Endothelial cell of umbilical vein (primary cell): Measurements from ENCODE around the gene KCTD21. TPM values are rescaled to one million over a fixed set of nuclear protein-coding genes. Genes with fewer than 3 reads are reported as not detected.

Experiments
- BruUV-seq: library from RNA; stranded (reverse); fragments of 400-500 nt; replicated peaks from 2 replicates; lab custom pipeline; 2021; lab: Mats Ljungman, UMichigan
- CTCF ChIA-PET: fragments of 300-600, 350-600 bp; sonication (Branson Sonifier 250); formaldehyde crosslinking; loops from one replicate; lab custom pipeline; 2021; ENCODE audit warnings: antibody characterized with exemption, inconsistent platforms; lab: Charles Lee
- POLR2A ChIA-PET: fragments of 300-600, 350-600 bp; sonication (Branson Sonifier 250); formaldehyde crosslinking; loops from one replicate; lab custom pipeline; 2021; ENCODE audit warnings: antibody characterized with exemption, inconsistent platforms; lab: Charles Lee
- DNase-seq: peaks from one replicate; pipeline ENCODE4 v3.0.0-alpha.2; 2011; ENCODE audit warnings: low read depth, low spot score
- FAIRE-seq: peaks from 2 replicates; lab custom pipeline; 2011; peaks lifted over from hg19 to GRCh38; lab: Jason Lieb, UNC
- H2AFZ ChIP-seq: 2 replicates; pipeline ENCODE4 v1.6.0; 2012; ENCODE audit warnings: low read depth, low read length, control low read depth, inconsistent platforms
- H3K27ac ChIP-seq: 2 replicates; pipeline ENCODE4 v1.5.1; 2011; ENCODE audit warnings: low read depth, mild to moderate bottlenecking, control low read depth, low read length, moderate library complexity; ENCODE audit not compliant: insufficient read depth
- H3K27me3 ChIP-seq, 2 experiments: 2 replicates each; pipeline versions ENCODE4 v1.6.0 to v1.6.1; 2011; ENCODE audit warnings: low read length in 2 of 2, mixed read lengths in 1 of 2; ENCODE audit not compliant: control insufficient read depth in 2 of 2, insufficient read depth in 2 of 2
- H3K36me3 ChIP-seq, 2 experiments: 2 replicates in 1 of 2; 3 replicates in 1 of 2; pipeline ENCODE4 v1.5.1; 2011; ENCODE audit warnings: low read length in 2 of 2, mild to moderate bottlenecking in 1 of 2, moderate library complexity in 1 of 2; ENCODE audit not compliant: control insufficient read depth in 2 of 2, insufficient read depth in 2 of 2; ENCODE audit errors: extremely low read depth in 1 of 2
- H3K4me1 ChIP-seq: 3 replicates; pipeline ENCODE4 v1.5.1; 2011; ENCODE audit warnings: mild to moderate bottlenecking, low read length; ENCODE audit not compliant: control insufficient read depth, insufficient read depth; ENCODE audit errors: extremely low read depth
- H3K4me2 ChIP-seq: 2 replicates; pipeline ENCODE4 v1.6.1; 2011; ENCODE audit warnings: low read length, control low read depth, mixed read lengths; ENCODE audit not compliant: insufficient read depth
- H3K4me3 ChIP-seq, 3 experiments: fragments of 200-600 bp in 1 of 3; sonication (generic), shearing (Covaris generic) in 1 of 3; replicated peaks in 1 of 3; 2 replicates each; pipeline ENCODE4 v1.5.1; 2011 to 2016; ENCODE audit warnings: control low read depth in 3 of 3, low read length in 3 of 3, mild to moderate bottlenecking in 2 of 3, inconsistent platforms in 1 of 3, low read depth in 1 of 3, moderate library complexity in 1 of 3; ENCODE audit not compliant: insufficient read depth in 1 of 3
- H3K79me2 ChIP-seq: 2 replicates; pipeline ENCODE4 v1.6.0; 2012; ENCODE audit warnings: low read length, inconsistent platforms; ENCODE audit not compliant: control insufficient read depth, insufficient read depth
- H3K9ac ChIP-seq: replicated peaks from 2 replicates; pipeline ENCODE3; 2011; ENCODE audit warnings: low read length, control low read depth; ENCODE audit not compliant: insufficient read depth; ENCODE audit errors: extremely low read depth
- H3K9me1 ChIP-seq: replicated peaks from 3 replicates; pipeline ENCODE4 v1.6.0; 2011; ENCODE audit warnings: mild to moderate bottlenecking, low read length; ENCODE audit not compliant: control insufficient read depth, insufficient read depth; ENCODE audit errors: extremely low read depth
- H3K9me3 ChIP-seq: replicated peaks from 2 replicates; pipeline ENCODE4 v1.5.1; 2012; ENCODE audit warnings: low read length, inconsistent platforms; ENCODE audit not compliant: control insufficient read depth, insufficient read depth
- H4K20me1 ChIP-seq: replicated peaks from 2 replicates; pipeline ENCODE3; 2011; ENCODE audit warnings: mild to moderate bottlenecking, low read length; ENCODE audit not compliant: control insufficient read depth, insufficient read depth; ENCODE audit errors: extremely low read depth
- EZH2 ChIP-seq: IDR thresholded peaks from 2 replicates; pipeline ENCODE4 v1.6.1; 2012; ENCODE audit warnings: borderline replicate concordance, low read depth, mild to moderate bottlenecking, moderate library complexity, low read length, inconsistent platforms; ENCODE audit not compliant: severe bottlenecking
- FOS ChIP-seq: IDR thresholded peaks from 2 replicates; pipeline ENCODE4 v1.6.1; 2011; ENCODE audit warnings: mild to moderate bottlenecking, low read length, moderate library complexity, borderline replicate concordance; ENCODE audit not compliant: insufficient read depth
- GATA2 ChIP-seq: IDR thresholded peaks from 2 replicates; pipeline ENCODE4 v1.7.0; 2011; ENCODE audit warnings: low read depth, mild to moderate bottlenecking, moderate library complexity, mixed read lengths, low read length; ENCODE audit not compliant: insufficient read length, insufficient read depth
- JUN ChIP-seq: IDR thresholded peaks from 2 replicates; pipeline ENCODE4 v1.6.1; 2011; ENCODE audit warnings: borderline replicate concordance, low read depth; ENCODE audit not compliant: insufficient read length, insufficient read depth
- MYC ChIP-seq: IDR thresholded peaks from one replicate; pipeline ENCODE4 v1.6.1; 2011; ENCODE audit warnings: mild to moderate bottlenecking, low read depth, low read length
- POLR2AphosphoS5 ChIP-seq: IDR thresholded peaks from 2 replicates; pipeline ENCODE4 v1.6.1; 2012; ENCODE audit warnings: low read depth, mild to moderate bottlenecking, control low read depth, low read length, moderate library complexity; ENCODE audit not compliant: insufficient read depth
- dilution Hi-C: fragments of 300-500 bp; cut with MboI; formaldehyde crosslinking; loops from one replicate; pipeline ENCODE4 v1.15.0; 2019; ENCODE audit warnings: low sequenced_read_pairs; ENCODE audit not compliant: extremely low pct_ligation_motif_present
- intact Hi-C: fragments of 100-400 bp; cut with micrococcal nuclease; formaldehyde crosslinking; loops from one replicate; pipeline ENCODE4 v1.10.0; 2022
- polyA plus RNA-seq, 4 experiments: library from polyadenylated mRNA; depleted of rRNA in 3 of 4; stranded (reverse) in 3 of 4; unstranded in 1 of 4; fragments of >200 nt; gene quantifications; 2 replicates each; pipeline versions ENCODE4 v1.2.1 to v1.2.3, GENCODE V29; 2011 to 2012; ENCODE audit warnings: missing spikeins in 1 of 4
- small RNA-seq: library from RNA; depleted of rRNA; stranded (forward); fragments of <200 nt; gene quantifications from one replicate; pipeline ENCODE3, GENCODE V24; 2012; ENCODE audit warnings: low replicate concordance, low read depth; ENCODE audit not compliant: insufficient read depth, insufficient read length
- total RNA-seq: library from RNA; stranded (reverse); gene quantifications from 2 replicates; pipeline ENCODE4 v1.2.3, GENCODE V29; 2021

Gene KCTD21
- total and polyA plus RNA-seq, 2 donors (not counting 3 experiments of a cell fraction or from before 2014, with no cell fraction given) = 8.5 to 11.9 TPM

- Histone ChIP-seq H2AFZ (no peak overlapping the region), H3K79me2 (no peaks in the 10 kb centered on the region), H3K27me3 (no peaks in the 10 kb centered on the region), H3K9me1 (no peaks in the 10 kb centered on the region), H3K27ac (no peak overlapping the region), H3K9me3 (no peaks in the 10 kb centered on the region), H3K9ac (no peak overlapping the region), H3K4me2 (no peak overlapping the region), H3K36me3 (no peaks in the 10 kb centered on the region), H3K4me1 (no peaks in the 10 kb centered on the region), H3K4me3 (no peak overlapping the region), H4K20me1 (no peaks in the 10 kb centered on the region)
- ChIA-PET CTCF (no interaction called here), POLR2A (no interaction called here)
- TF ChIP-seq GATA2 = no peak
- no peak for TF ChIP-seq POLR2AphosphoS5
- no peak for TF ChIP-seq EZH2
- no peak for TF ChIP-seq FOS
- no peak for TF ChIP-seq JUN
- TF ChIP-seq MYC = no peak
- BruUV-seq = no TSS peak
- FAIRE-seq (no peak), DNase-seq (no peak)
- dilution Hi-C loops (no loop called here), intact Hi-C loops (no loop called here)
Observed at GRCh38 chr11:78127403-78127802, 61.0 kb downstream of the KCTD21 start.

Small RNA genes within 50 kb of the gene (small RNA-seq; reads per million reads assigned to genes)
- not detected for gene RNU6-126P

Other genes with a start within 250 kb of the KCTD21 start
- 37.8 and 39.2 TPM in 2 replicates for gene INTS4, start 194.0 kb downstream of the KCTD21 start, total RNA-seq
- gene INTS4, start 194.0 kb downstream of the KCTD21 start, polyA plus RNA-seq = 28.0 and 29.2 TPM in 2 replicates
- 1.1 and 1.8 TPM in 2 replicates for gene KCTD14, start 165.3 kb downstream of the KCTD21 start, total RNA-seq
- gene KCTD14, start 165.3 kb downstream of the KCTD21 start, polyA plus RNA-seq = 0.57 and 0.64 TPM in 2 replicates
- gene THRSP, start 124.8 kb downstream of the KCTD21 start, total RNA-seq = not detected in 2 replicates
- gene THRSP, start 124.8 kb downstream of the KCTD21 start, polyA plus RNA-seq = not detected in 2 replicates
- gene NDUFC2, start 108.8 kb downstream of the KCTD21 start, total RNA-seq = 226 and 236 TPM in 2 replicates
- 318 and 375 TPM in 2 replicates for gene NDUFC2, start 108.8 kb downstream of the KCTD21 start, polyA plus RNA-seq
- 38.1 and 43.9 TPM in 2 replicates for gene ALG8, start 49.0 kb downstream of the KCTD21 start, total RNA-seq
- gene ALG8, start 49.0 kb downstream of the KCTD21 start, polyA plus RNA-seq = 35.2 and 48.2 TPM in 2 replicates
- 10.3 and 12.4 TPM in 2 replicates for gene USP35, start 293 bp upstream of the KCTD21 start, total RNA-seq
- 8.9 and 9.1 TPM in 2 replicates for gene USP35, start 293 bp upstream of the KCTD21 start, polyA plus RNA-seq
- 39.6 and 43.3 TPM in 2 replicates for gene GAB2, start 229.2 kb upstream of the KCTD21 start, total RNA-seq
- gene GAB2, start 229.2 kb upstream of the KCTD21 start, polyA plus RNA-seq = 14.3 and 19.6 TPM in 2 replicates